GM19438 (cell line): ENCODE measurements around the gene DNM3.

Experiments used
- ATAC-seq: cut with Tn5 transposase; IDR thresholded peaks from one replicate; pipeline ENCODE4 v1.9.1; 2021; ENCODE audit warnings: low read depth; ENCODE audit not compliant: unreplicated experiment

Gene DNM3

GRCh38 chr1:172398970-172399755 lies 557.9 kb downstream of the DNM3 start:
- no peak for ATAC-seq

- ATAC-seq = no peak
These were observed 558.7 kb downstream of the DNM3 start for GRCh38 chr1:172399756-172400721.

GRCh38 chr1:172400722-172401105 lies 559.4 kb downstream of the DNM3 start:
- no peak for ATAC-seq

GRCh38 chr1:172401477-172401876 lies 560.2 kb downstream of the DNM3 start:
- ATAC-seq = no peak

GRCh38 chr1:172401892-172402291 lies 560.6 kb downstream of the DNM3 start:
- ATAC-seq = no peak

- ATAC-seq = no peak
These were observed 561.7 kb downstream of the DNM3 start for GRCh38 chr1:172402878-172403569.

GRCh38 chr1:172404121-172404520 lies 562.8 kb downstream of the DNM3 start:
- no peak for ATAC-seq

GRCh38 chr1:172405912-172406311 lies 564.6 kb downstream of the DNM3 start:
- no peak for ATAC-seq

- ATAC-seq = no peak
These were observed 565.7 kb downstream of the DNM3 start for GRCh38 chr1:172406968-172407367.

GRCh38 chr1:172408958-172409357 lies 567.7 kb downstream of the DNM3 start:
- no peak for ATAC-seq

GRCh38 chr1:172410027-172410426 lies 568.7 kb downstream of the DNM3 start:
- ATAC-seq = no peak

- ATAC-seq = no peak
These were observed 570.6 kb downstream of the DNM3 start for GRCh38 chr1:172411791-172412338.

GRCh38 chr1:172414331-172414730 lies 573.0 kb downstream of the DNM3 start:
- no peak for ATAC-seq

- ATAC-seq = no peak
These were observed 575.3 kb downstream of the DNM3 start for GRCh38 chr1:172416496-172417035.

- no peak for ATAC-seq
These were observed 576.3 kb downstream of the DNM3 start for GRCh38 chr1:172417557-172417956.

- no peak for ATAC-seq
These were observed 579.1 kb downstream of the DNM3 start, which contains the start of gene C1orf105 for GRCh38 chr1:172420385-172420784. TSS of gene C1orf105 (plus strand) at chr1:172420685. CDS start at chr1:172420886, 201 bp downstream.

- ATAC-seq = no peak
These were observed 580.8 kb downstream of the DNM3 start for GRCh38 chr1:172421974-172422604.

GRCh38 chr1:172423336-172423735 lies 582.0 kb downstream of the DNM3 start:
- no peak for ATAC-seq

- ATAC-seq = no peak
These were observed 584.0 kb downstream of the DNM3 start for GRCh38 chr1:172425339-172425738.

GRCh38 chr1:172427191-172427590 lies 585.9 kb downstream of the DNM3 start:
- no peak for ATAC-seq
